ENCODE data around the gene TENM3.

Gene TENM3

DNA sequence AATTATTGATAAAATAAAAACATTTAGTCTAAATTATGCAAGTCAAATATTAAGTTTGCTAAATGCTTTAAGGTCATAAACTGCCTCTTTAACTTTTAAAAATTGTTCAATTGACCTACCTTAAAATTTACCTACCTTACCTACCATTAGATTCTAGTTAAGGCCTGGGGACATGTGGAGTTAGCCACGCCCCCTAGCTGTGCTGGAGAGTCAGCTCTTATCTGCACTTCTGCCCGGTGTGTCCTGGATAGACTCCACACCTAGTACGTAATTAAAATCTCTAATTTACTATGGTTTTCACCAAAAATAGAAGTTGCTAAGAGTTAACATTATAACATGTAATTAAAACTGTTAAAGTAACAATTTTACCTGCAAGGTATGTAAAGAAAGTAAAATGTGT lies 22.7 kb downstream of the TENM3 start:
- no peak overlapping the region for H3K4me3 ChIP-seq (replicated peaks; ENCODE audit: low read depth, low read length)
- TF ChIP-seq, protein P1, sequence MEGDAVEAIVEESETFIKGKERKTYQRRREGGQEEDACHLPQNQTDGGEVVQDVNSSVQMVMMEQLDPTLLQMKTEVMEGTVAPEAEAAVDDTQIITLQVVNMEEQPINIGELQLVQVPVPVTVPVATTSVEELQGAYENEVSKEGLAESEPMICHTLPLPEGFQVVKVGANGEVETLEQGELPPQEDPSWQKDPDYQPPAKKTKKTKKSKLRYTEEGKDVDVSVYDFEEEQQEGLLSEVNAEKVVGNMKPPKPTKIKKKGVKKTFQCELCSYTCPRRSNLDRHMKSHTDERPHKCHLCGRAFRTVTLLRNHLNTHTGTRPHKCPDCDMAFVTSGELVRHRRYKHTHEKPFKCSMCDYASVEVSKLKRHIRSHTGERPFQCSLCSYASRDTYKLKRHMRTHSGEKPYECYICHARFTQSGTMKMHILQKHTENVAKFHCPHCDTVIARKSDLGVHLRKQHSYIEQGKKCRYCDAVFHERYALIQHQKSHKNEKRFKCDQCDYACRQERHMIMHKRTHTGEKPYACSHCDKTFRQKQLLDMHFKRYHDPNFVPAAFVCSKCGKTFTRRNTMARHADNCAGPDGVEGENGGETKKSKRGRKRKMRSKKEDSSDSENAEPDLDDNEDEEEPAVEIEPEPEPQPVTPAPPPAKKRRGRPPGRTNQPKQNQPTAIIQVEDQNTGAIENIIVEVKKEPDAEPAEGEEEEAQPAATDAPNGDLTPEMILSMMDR (IDR thresholded peaks at IDR 0.05; ENCODE audit: low read depth, low read length, missing control alignments), result no peak
- no peak for DNase-seq (ENCODE audit: extremely low read depth, low read depth)

DNA sequence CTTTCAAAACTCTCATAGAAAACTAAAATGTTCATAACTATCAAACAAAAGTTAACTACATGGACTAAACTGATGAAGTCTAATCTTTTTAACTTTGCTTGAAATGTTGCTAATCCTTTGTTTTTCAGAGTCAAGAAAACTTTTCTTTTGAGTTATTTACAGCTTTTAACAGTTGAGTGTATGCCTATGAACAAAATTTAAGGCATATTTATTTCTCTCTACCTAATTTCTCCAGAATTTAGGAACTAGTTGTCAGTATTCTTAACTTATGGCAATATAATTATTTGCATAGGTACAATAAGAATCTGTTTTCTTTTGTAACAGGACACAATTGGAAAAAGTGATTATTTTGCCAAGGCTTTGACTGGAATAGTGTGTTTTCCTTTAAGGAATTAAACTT lies 23.8 kb downstream of the TENM3 start:
- TF ChIP-seq, protein P1 (IDR thresholded peaks at IDR 0.05; ENCODE audit: low read depth, low read length, missing control alignments), result no peak

DNA sequence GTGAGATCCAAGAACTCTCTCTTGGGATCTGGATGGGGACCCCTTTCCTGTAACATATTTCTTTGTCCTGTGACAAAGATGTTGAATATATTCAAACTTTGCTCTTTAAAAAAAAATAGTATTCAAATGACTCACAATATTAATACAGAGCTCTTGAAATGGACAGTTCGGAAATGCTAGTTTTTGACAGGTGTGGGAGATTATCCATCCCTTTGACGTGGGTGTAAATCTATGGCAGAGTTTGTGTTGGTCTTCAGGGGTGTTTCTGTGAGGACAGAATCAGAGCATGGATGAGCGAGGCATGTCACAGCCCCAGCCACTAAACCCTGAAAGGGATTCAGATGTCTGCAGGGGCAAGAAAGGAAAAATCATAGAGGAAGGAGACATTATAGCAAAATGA lies 25.8 kb downstream of the TENM3 start:
- TF ChIP-seq, protein P1 (IDR thresholded peaks at IDR 0.05; ENCODE audit: low read depth, low read length, missing control alignments), result no peak
- DNase-seq (ENCODE audit: extremely low read depth, low read depth), result no peak
- no peak overlapping the region for H3K4me3 ChIP-seq (replicated peaks; ENCODE audit: low read depth, low read length)

More for the DNA sequence above, 23.8 kb downstream of the TENM3 start:
- DNase-seq (ENCODE audit: extremely low read depth, low read depth), result no peak
- no peak overlapping the region for H3K4me3 ChIP-seq (replicated peaks; ENCODE audit: low read depth, low read length)

DNA sequence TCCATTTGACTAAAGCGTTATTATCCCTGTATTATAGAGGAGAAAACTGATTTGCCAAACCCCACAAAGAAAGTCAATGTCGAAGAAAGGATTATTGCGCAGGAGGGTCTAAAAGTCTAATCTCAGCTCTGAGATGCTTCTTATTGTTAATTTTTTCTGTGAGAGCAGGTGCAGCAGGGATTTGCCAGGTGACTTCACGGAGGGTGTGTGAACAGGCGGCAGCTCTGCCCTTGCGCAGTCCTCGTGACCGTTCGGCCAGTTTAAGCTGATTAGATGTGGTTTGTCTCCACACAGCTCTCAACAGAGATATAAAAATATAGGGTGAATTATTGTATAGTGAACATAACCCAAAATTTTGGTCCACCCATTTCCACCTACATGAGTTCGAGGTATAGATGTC lies 28.5 kb downstream of the TENM3 start:
- no peak for DNase-seq (ENCODE audit: extremely low read depth, low read depth)

DNA sequence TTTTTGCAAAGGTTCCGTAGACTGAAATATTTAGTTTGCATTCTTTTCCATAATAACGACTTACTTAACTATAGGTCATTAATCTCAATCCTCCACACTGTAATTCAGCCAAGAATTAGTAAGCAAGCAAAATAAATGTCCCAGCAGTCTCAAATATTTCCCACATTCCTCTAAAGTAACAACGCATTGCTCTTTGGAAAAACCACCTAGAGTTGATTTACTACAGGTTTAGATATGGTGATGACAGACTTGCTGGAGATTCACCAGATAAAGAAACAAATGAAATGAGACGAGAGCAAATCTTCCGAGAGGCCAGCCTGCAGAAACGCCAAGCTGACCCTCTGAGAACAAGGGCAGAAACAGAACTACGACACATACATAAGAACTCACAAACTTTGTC lies 28.9 kb downstream of the TENM3 start:
- no peak for DNase-seq (ENCODE audit: extremely low read depth, low read depth)
- no peak overlapping the region for H3K4me3 ChIP-seq (replicated peaks; ENCODE audit: low read depth, low read length)
- TF ChIP-seq, protein P1 (IDR thresholded peaks at IDR 0.05; ENCODE audit: low read depth, low read length, missing control alignments), result no peak

More for the DNA sequence above, 28.5 kb downstream of the TENM3 start:
- no peak overlapping the region for H3K4me3 ChIP-seq (replicated peaks; ENCODE audit: low read depth, low read length)
- TF ChIP-seq, protein P1 (IDR thresholded peaks at IDR 0.05; ENCODE audit: low read depth, low read length, missing control alignments), result no peak

DNA sequence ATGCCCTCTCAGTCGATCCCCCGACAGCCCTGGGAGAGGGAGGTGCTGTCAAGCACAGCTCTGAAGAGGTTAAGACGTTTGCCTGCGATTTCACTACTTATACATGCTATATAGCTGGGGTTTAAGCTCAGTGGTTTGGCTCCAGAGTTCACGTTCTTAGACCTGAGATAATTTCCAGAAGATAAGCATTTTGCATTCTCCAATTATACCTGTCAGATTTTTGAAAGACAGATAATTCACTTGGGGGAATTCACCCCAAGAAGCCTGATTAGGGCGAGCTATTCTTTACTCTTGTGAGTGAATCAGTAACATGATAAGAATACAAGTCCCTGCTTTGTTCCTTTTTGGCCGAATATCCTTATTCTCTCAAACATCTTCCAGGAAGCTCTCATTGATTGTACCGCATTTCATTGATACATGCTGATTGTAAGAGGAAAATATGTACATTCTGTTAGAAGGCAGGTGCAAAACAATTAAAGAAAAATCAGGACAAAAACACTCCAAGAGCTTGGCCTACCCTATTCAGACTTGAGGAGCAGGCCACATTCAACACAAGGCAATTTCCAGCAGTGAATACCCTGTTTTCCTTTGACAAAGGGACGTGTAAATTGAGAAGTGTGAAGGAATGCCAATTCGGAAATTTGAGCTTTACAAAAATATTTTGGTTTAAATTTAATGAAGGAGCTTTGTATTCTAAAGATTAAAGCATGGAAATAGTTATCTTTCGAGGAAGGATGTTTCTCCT lies 30.2 kb downstream of the TENM3 start:
- no peak overlapping the region for H3K4me3 ChIP-seq (replicated peaks; ENCODE audit: low read depth, low read length)
- TF ChIP-seq, protein P1 (IDR thresholded peaks at IDR 0.05; ENCODE audit: low read depth, low read length, missing control alignments), result no peak
- no peak for DNase-seq (ENCODE audit: extremely low read depth, low read depth)

All from HFF-Myc (cell line).